Measurements from ENCODE around the gene DNAJB9. TPM values are rescaled to one million over a fixed set of nuclear protein-coding genes. Genes with fewer than 3 reads are reported as not detected.

DNAJB9 gene
- total and polyA plus RNA-seq, 10 of the 15 experiments (the other 5 are each of a cell fraction or from before 2014, with no cell fraction given) = 4.5 to 20.9 (median 8.8) TPM

DNA sequence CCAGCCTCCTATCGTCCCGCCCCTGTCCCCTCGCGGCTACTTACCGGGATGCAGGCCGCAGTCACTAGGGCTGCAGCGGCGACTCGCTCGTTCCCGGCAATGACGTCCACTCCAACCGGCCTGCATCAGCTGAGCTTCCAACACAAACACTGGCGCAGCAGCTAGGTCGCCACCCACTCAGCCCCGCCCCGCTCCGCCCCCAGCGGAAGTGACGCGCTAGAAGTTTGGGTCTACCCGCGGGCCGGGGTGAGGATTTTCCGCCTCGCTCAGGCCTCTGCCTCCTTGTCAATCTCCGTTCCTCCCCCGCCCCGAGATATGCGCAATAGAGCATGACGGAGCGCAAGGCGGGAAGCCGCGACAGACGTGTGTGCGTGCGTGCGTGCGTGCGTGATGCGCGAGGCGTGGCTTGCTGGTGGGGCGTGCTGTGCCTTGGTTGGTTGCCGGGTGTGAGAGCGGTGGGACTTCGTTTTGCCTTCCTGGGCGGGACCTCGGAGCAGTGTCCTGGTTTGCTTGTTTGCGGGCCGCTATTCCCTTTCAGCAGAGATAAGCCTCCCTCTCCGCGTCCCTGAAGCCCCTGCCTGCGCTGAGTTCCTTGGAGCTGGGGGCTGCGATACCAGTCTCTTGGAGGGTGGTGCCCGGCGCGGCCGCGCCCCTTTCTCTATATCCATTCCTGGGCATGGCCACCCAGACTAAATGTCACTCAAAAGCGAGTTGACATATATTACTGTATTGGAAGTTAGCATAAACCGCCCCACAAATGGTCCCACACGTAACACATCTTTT lies 43.5 kb upstream of the DNAJB9 start, which contains the start of gene PNPLA8 (continued):
- TF ChIP-seq IRF4 (IDR thresholded peaks at IDR 0.05; ENCODE audit: low read depth, low read length) = no peak
- TF ChIP-seq RCOR1 (conservative IDR thresholded peaks at IDR 0.05; ENCODE audit: low read depth, low read length) = peak; percentile 85; the same call in 1 of the 2 replicates
- TF ChIP-seq, protein P1, sequence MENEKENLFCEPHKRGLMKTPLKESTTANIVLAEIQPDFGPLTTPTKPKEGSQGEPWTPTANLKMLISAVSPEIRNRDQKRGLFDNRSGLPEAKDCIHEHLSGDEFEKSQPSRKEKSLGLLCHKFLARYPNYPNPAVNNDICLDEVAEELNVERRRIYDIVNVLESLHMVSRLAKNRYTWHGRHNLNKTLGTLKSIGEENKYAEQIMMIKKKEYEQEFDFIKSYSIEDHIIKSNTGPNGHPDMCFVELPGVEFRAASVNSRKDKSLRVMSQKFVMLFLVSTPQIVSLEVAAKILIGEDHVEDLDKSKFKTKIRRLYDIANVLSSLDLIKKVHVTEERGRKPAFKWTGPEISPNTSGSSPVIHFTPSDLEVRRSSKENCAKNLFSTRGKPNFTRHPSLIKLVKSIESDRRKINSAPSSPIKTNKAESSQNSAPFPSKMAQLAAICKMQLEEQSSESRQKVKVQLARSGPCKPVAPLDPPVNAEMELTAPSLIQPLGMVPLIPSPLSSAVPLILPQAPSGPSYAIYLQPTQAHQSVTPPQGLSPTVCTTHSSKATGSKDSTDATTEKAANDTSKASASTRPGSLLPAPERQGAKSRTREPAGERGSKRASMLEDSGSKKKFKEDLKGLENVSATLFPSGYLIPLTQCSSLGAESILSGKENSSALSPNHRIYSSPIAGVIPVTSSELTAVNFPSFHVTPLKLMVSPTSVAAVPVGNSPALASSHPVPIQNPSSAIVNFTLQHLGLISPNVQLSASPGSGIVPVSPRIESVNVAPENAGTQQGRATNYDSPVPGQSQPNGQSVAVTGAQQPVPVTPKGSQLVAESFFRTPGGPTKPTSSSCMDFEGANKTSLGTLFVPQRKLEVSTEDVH (IDR thresholded peaks at IDR 0.05; ENCODE audit: low read depth, partially characterized antibody) = peak; percentile 87
- no peak for TF ChIP-seq EZH2 (IDR thresholded peaks at IDR 0.05; ENCODE audit: borderline replicate concordance, control insufficient read depth, low read depth, low read length)
- no peak for TF ChIP-seq CEBPB (IDR thresholded peaks at IDR 0.05; ENCODE audit: borderline replicate concordance in 1 of 2, low read depth in 2 of 2, low read length in 2 of 2)
- no peak for TF ChIP-seq CHD1 (IDR thresholded peaks at IDR 0.05; ENCODE audit: low read depth, low read length)
- no peak for TF ChIP-seq ETV6 (conservative IDR thresholded peaks at IDR 0.05 in 1 of 2, IDR thresholded peaks at IDR 0.05 in 1 of 2; ENCODE audit: borderline replicate concordance in 1 of 2, low read depth in 1 of 2)
- TF ChIP-seq, protein P2, sequence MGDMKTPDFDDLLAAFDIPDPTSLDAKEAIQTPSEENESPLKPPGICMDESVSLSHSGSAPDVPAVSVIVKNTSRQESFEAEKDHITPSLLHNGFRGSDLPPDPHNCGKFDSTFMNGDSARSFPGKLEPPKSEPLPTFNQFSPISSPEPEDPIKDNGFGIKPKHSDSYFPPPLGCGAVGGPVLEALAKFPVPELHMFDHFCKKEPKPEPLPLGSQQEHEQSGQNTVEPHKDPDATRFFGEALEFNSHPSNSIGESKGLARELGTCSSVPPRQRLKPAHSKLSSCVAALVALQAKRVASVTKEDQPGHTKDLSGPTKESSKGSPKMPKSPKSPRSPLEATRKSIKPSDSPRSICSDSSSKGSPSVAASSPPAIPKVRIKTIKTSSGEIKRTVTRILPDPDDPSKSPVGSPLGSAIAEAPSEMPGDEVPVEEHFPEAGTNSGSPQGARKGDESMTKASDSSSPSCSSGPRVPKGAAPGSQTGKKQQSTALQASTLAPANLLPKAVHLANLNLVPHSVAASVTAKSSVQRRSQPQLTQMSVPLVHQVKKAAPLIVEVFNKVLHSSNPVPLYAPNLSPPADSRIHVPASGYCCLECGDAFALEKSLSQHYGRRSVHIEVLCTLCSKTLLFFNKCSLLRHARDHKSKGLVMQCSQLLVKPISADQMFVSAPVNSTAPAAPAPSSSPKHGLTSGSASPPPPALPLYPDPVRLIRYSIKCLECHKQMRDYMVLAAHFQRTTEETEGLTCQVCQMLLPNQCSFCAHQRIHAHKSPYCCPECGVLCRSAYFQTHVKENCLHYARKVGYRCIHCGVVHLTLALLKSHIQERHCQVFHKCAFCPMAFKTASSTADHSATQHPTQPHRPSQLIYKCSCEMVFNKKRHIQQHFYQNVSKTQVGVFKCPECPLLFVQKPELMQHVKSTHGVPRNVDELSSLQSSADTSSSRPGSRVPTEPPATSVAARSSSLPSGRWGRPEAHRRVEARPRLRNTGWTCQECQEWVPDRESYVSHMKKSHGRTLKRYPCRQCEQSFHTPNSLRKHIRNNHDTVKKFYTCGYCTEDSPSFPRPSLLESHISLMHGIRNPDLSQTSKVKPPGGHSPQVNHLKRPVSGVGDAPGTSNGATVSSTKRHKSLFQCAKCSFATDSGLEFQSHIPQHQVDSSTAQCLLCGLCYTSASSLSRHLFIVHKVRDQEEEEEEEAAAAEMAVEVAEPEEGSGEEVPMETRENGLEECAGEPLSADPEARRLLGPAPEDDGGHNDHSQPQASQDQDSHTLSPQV (IDR thresholded peaks at IDR 0.05) = no peak
- peak; percentile 99 for TF ChIP-seq PAX5 (IDR thresholded peaks at IDR 0.05; ENCODE audit: borderline replicate concordance, low read depth, low read length)
- 0 out of 2 replicates have a peak, but pooled peaks have one; percentile 4 for TF ChIP-seq BACH1 (IDR thresholded peaks at IDR 0.05; ENCODE audit: borderline replicate concordance)
- no peak; the same call in 1 of the 2 replicates for TF ChIP-seq MTA2 (IDR thresholded peaks at IDR 0.05; ENCODE audit: low read depth)
- no peak; the same call in 1 of the 2 replicates for TF ChIP-seq SMARCA5 (IDR thresholded peaks at IDR 0.05)
- no peak for TF ChIP-seq YBX1 (IDR thresholded peaks at IDR 0.05)
- peak; percentile 81; the same call in 1 of the 2 replicates for TF ChIP-seq ZNF207 (IDR thresholded peaks at IDR 0.05; ENCODE audit: borderline replicate concordance)
- TF ChIP-seq IKZF2 (IDR thresholded peaks at IDR 0.05) = no peak
- TF ChIP-seq, protein P3, sequence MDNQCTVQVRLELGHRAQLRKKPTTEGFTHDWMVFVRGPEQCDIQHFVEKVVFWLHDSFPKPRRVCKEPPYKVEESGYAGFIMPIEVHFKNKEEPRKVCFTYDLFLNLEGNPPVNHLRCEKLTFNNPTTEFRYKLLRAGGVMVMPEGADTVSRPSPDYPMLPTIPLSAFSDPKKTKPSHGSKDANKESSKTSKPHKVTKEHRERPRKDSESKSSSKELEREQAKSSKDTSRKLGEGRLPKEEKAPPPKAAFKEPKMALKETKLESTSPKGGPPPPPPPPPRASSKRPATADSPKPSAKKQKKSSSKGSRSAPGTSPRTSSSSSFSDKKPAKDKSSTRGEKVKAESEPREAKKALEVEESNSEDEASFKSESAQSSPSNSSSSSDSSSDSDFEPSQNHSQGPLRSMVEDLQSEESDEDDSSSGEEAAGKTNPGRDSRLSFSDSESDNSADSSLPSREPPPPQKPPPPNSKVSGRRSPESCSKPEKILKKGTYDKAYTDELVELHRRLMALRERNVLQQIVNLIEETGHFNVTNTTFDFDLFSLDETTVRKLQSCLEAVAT (IDR thresholded peaks at IDR 0.05) = no peak; the same call in 1 of the 2 replicates
- peak; percentile 54; the same call in 1 of the 3 replicates for TF ChIP-seq POU2F2 (IDR thresholded peaks at IDR 0.05; ENCODE audit: borderline replicate concordance, low read depth, low read length)
- no peak for TF ChIP-seq ZNF384 (IDR thresholded peaks at IDR 0.05; ENCODE audit: borderline replicate concordance, low read depth, low read length)
- TF ChIP-seq, protein P4, sequence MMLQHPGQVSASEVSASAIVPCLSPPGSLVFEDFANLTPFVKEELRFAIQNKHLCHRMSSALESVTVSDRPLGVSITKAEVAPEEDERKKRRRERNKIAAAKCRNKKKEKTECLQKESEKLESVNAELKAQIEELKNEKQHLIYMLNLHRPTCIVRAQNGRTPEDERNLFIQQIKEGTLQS (IDR thresholded peaks at IDR 0.05; ENCODE audit: borderline replicate concordance, extremely low read depth, low read depth, low read length) = no peak
- TF ChIP-seq HCFC1 (IDR thresholded peaks at IDR 0.05; ENCODE audit: low read length) = peak; percentile 31
